Fibroblast of skin of right biceps (primary cell): ENCODE results near the gene CELF5.
A peak's percentile ranks its signal among the peaks of the same experiment; 100 is the strongest.
"Not testable (repeated sequence)": the region's sequence is repeated elsewhere in the genome, so short reads cannot be mapped to it uniquely, and the experiment has no call there.

Source experiments
- DNase-seq: peaks from one replicate; pipeline ENCODE4 v3.0.0-alpha.2; 2013

Gene CELF5

GRCh38 chr19:3276341-3276799, 51.9 kb downstream of the CELF5 start:
- no peak for DNase-seq

GRCh38 chr19:3277649-3278048, 53.2 kb downstream of the CELF5 start:
- no peak for DNase-seq

DNA sequence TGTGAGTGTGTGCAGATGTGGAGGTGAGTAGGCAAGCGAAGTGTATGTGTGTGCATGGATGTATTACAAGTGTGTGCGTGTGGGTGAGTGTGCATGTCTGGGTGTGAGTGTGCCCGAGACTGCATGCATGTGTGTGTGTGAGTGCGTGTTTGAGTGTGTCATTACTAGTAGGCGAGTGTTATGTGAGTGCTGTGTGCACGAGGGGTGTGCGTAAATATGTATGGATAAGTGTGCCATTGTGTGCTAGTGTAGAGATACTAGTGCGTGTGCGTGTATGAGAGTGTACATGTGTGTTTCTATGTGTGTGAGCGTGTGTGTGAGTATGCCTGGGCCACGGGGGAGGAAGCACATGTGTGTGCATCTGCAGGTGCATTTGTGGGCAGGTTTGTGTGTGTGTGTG, 53.8 kb downstream of the CELF5 start:
- DNase-seq: no peak

- no peak for DNase-seq
Observed at GRCh38 chr19:3278749-3279148, 54.3 kb downstream of the CELF5 start.

DNA sequence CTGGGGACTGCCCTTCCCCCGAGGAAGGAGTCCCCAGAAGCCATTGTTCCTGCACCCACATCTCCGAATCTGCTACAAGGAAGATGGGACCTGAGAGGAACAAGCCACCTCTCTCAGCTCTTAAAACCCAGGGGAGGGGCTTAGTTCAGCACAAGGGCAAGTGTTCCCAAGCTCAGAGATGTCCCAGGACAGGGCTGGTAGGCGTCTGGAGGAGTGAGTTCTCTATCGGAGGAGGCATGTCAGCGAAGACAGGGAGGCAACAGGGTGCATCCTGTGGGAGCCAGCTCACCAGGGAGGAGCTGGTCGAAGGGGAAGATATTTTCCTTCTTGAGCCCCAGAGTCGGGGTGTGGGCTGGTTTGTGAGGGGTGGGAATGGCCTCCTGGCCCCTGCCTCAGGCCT, 54.8 kb downstream of the CELF5 start:
- no peak for DNase-seq

DNA sequence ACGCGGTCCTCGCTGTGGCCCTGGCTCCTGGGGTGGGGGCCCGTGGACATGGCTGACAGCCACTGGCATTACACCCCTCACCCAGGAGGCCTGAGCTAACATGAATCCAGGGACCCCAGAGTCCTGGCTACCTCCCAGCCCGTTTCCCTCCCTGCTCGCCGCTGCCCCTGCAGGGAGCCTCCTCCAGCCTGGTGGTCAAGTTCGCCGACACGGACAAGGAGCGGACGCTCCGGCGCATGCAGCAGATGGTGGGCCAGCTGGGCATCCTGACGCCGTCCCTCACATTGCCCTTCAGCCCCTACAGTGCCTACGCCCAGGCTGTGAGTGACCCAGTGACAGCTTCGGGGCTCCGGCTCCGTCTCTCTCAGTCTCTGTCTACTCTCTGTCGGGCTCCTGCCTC, 56.6 kb downstream of the CELF5 start:
- DNase-seq: no peak

DNA sequence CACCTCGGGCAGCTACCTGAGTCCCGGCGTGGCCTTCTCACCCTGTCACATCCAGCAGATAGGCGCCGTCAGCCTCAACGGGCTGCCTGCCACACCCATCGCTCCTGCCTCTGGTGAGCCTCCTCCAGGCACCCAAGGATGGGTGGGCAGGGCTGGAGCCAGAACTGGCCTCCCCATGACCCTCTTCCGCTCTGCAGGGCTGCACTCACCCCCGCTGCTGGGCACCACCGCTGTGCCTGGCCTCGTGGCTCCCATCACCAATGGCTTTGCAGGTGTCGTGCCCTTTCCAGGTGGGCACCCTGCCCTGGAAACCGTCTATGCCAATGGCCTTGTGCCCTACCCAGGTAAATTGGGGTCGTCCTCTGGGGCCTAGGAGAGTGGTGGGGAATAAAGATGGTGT, 57.7 kb downstream of the CELF5 start:
- no peak for DNase-seq

- DNase-seq: no peak
Observed at GRCh38 chr19:3282564-3282963, 58.1 kb downstream of the CELF5 start.

- DNase-seq: no peak
Observed at GRCh38 chr19:3283246-3283751, 58.8 kb downstream of the CELF5 start.

- no peak for DNase-seq
Observed at GRCh38 chr19:3283886-3284657, 59.6 kb downstream of the CELF5 start.

- peak; percentile 61 for DNase-seq
Observed at GRCh38 chr19:3284759-3285646, 60.5 kb downstream of the CELF5 start.

GRCh38 chr19:3285647-3286176, 61.3 kb downstream of the CELF5 start:
- no peak for DNase-seq

- DNase-seq: no peak
Observed at GRCh38 chr19:3287814-3288213, 63.4 kb downstream of the CELF5 start.

DNA sequence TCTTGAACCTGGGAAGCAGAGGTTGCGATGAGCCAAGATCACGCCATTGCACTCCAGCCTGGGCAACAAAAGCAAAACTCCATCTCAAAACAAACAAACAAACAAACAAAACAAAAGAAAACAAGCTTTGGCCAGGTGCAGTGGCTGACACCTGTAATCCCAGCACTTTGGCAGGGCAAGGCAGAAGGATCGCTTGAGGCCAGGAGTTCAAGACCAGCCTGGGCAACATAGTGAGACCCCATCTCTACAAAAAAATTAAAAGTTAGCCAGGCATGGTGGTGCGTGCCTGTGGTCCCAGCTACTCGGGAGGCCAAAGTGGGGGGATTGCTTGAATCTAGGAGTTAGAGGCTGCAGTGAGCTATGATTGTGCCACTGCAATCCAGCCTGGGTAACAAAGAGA, 64.0 kb downstream of the CELF5 start:
- DNase-seq: not testable (repeated sequence)

GRCh38 chr19:3289971-3290569, 65.6 kb downstream of the CELF5 start:
- no peak for DNase-seq

GRCh38 chr19:3290858-3291257, 66.4 kb downstream of the CELF5 start:
- not testable (repeated sequence) for DNase-seq

DNA sequence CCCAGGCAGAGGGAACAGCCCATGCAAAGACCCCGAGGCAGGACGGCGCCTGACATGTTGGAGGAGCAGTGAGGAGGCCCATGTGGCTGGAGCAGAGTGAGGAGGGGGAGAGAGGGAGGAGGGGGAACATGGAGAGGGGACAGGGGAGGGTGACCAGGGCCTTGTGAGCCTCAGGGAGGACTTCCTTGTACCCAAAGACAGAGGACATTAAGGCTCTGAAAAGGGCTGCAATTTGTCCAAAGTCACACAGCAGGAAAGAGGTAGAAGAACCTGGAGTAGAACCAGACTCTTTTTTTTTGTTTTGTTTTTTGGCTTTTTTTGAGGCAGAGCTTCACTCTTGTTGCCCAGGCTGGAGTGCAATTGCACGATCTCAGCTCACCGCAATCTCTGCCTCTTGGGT, 67.2 kb downstream of the CELF5 start:
- no peak for DNase-seq

DNA sequence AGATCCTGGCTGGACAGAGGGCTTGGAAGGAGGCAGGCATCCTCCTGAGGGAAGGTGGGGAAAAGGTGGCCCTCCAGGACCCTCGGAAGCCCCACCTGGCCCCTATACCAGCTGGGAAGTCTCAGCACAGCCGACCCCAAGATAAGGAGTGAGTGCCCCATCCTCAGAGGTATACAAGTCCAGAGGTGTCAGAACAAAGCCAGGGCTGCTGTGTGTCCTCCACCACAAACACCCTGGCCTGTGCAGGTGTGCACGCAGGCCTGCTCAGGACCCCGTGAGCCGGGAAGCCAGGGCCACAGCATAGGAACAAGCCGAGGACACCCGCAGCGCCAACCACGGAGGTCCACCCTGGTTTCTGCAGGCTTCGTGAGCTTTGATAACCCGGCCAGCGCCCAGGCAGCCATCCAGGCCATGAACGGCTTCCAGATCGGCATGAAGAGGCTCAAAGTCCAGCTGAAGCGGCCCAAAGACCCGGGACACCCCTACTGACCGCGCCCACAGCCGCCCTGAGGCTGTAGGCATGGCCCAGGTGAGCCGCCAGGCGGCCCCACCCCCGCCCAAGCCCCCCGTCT, 68.6 kb downstream of the CELF5 start:
- no peak for DNase-seq

- DNase-seq: no peak
Observed at GRCh38 chr19:3293560-3293959, 69.1 kb downstream of the CELF5 start.

DNA sequence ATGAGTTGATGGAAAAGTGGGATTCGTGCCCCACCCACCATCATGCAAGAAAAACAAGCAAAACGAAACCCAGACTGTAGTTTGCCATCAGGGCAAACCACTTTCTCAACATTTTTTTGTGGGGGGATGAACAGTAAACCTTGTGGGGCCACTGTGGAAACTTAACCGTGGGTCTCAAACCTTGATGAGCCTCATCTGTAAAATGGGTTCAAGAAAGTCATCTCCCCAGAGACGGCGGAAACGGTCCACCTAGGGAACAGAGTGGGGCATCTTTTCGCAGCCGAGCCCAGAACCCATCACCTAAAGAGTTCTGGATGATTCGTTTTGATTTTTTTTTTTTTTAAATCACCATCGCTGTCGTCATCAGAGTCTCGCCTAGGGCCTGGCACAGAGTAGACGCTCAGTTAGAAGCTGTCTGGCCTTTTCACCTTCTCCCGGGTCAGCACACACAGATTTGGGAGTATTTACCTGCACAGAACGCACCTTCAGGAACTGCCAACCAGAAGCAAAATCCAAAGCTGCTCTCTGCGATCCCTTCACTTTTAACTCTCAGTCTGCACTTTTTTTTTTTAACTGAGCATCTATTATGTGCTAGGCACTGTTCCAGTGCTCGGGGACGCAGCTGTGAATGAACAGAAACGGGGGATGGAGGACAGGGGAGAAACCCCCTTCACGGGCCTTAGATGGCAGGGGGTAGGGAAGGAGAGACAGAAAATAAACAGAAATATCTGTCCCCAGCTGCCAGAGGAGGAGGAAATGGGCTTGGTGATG, 69.8 kb downstream of the CELF5 start:
- no peak for DNase-seq

GRCh38 chr19:3295581-3295980, 71.1 kb downstream of the CELF5 start:
- DNase-seq: no peak

DNA sequence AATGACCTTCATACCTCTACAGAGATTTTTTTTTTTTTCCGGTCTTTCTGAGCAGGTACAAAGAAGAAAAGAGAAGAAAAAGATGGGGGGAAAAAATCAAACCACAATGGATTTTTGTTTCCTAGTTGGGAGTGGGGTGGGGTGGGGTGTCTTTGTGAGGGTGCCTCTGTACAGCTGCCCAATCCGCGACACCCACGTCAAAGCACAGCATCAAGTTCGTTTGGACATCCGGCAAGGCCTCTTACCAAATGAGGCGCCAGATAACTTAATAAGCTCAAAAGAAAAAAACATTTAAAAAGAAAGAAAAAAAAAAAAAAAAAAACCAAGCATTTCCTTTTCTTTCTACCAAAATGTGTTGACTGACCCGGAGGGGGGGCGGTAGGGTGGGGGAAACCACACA, 71.6 kb downstream of the CELF5 start:
- DNase-seq: no peak
